Keratinocyte (primary cell): ENCODE results near the gene LRRC4.

Experiments
- EZH2 ChIP-seq: IDR thresholded peaks from one replicate; pipeline ENCODE4 v1.6.1; 2012; ENCODE audit warnings: inconsistent platforms, mild to moderate bottlenecking, low read length, moderate library complexity
- TF ChIP-seq, protein P1 (sequence below), 3 experiments: IDR thresholded peaks in 1 of 3; conservative IDR thresholded peaks in 1 of 3; optimal IDR thresholded peaks in 1 of 3; 2 replicates in 2 of 3; 3 replicates in 1 of 3; pipeline versions ENCODE3 to v1.5.1; 2011; ENCODE audit warnings: low read length in 3 of 3, mild to moderate bottlenecking in 3 of 3, moderate library complexity in 2 of 3, control low read depth in 1 of 3, inconsistent platforms in 1 of 3; ENCODE audit not compliant: insufficient read depth in 2 of 3; ENCODE audit errors: extremely low read depth in 1 of 3

DNA sequence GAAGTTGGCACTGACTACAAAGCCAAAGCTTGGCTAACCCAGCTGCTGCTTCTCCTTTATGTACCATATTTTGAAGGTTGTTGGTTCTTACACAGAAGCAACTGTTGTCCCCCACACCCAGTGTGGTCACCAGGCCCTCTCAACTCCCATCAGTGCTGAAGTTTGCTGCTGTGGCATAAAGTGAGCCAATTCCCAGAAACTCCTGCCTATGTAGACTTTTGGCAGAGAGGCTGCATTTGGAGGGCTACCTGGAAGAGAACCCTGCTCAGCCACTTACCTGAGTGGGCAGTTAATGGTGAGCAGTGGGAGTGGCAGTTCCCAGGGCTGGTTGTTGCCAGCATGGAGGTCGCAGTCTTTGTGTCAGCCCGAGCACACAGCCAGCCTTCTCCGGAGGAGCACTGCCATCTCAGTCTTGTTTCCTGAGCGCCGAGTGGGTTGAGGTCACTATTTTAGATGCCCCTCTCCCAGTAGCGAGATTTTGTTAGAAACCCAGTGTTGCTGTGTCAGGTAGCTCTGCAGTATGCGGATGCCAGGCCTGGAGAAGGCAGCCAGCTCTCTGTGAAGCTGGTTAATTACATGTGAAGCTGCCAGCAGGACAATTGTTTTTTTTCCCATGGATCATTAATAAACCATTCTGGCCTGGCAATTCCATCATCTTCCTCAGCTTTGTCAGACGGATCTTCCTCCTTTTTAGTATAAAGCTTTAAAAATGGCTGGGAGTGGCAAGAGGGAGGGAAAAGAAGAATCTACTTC, 24.5 kb downstream of the LRRC4 start:
- no peak for TF ChIP-seq EZH2
- TF ChIP-seq, protein P1, sequence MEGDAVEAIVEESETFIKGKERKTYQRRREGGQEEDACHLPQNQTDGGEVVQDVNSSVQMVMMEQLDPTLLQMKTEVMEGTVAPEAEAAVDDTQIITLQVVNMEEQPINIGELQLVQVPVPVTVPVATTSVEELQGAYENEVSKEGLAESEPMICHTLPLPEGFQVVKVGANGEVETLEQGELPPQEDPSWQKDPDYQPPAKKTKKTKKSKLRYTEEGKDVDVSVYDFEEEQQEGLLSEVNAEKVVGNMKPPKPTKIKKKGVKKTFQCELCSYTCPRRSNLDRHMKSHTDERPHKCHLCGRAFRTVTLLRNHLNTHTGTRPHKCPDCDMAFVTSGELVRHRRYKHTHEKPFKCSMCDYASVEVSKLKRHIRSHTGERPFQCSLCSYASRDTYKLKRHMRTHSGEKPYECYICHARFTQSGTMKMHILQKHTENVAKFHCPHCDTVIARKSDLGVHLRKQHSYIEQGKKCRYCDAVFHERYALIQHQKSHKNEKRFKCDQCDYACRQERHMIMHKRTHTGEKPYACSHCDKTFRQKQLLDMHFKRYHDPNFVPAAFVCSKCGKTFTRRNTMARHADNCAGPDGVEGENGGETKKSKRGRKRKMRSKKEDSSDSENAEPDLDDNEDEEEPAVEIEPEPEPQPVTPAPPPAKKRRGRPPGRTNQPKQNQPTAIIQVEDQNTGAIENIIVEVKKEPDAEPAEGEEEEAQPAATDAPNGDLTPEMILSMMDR (optimal IDR thresholded peaks at IDR 0.05 in 1 of 3, IDR thresholded peaks at IDR 0.05 in 1 of 3, conservative IDR thresholded peaks at IDR 0.05 in 1 of 3; ENCODE audit: extremely low read depth in 1 of 3, insufficient read depth in 2 of 3, low read length in 3 of 3), result no peak
